Measurements from ENCODE around the gene CDKN1C.

CDKN1C gene

DNA sequence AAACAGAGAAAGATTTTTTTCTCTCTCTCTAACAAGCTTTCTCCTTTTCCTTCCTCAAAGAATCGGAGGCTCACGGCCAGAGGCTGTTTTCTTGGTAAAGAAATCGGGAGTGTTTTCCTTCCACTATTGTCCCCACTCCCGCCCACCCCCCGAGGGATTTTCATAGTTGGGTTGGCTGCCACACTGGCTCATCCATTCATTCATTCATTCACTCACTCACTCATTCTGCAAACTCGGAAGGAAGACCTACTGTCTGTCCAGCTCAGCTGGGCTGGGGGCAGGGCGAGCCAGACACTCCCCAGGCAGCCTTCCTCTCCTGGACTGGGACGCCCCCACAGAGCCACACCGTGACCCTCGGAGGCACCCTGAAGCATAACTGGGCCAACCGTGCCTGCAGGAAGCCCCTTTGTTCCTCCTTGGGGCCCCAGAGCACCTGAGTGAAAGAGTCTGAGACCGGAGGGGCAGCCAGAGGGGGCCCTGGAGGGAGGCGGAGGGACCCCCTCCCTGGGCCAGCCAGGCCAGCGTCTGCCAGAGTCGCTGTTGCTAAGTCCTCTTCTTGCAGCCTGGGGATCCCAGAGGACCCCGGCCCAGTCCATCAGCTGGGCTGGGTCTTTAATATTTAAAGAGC is 17.0 kb downstream of the CDKN1C start:
- DNase-seq (ENCODE audit: low read depth) = no peak
- H3K4me3 ChIP-seq (ENCODE audit: low read depth, low read length) = no peak overlapping the region
- TF ChIP-seq, protein P1, sequence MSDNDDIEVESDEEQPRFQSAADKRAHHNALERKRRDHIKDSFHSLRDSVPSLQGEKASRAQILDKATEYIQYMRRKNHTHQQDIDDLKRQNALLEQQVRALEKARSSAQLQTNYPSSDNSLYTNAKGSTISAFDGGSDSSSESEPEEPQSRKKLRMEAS (IDR thresholded peaks at IDR 0.05; ENCODE audit: low read depth, low read length) = no peak
- no peak for TF ChIP-seq POLR2A (IDR thresholded peaks at IDR 0.05; ENCODE audit: extremely low read depth, insufficient read length)
- TF ChIP-seq, protein P2, sequence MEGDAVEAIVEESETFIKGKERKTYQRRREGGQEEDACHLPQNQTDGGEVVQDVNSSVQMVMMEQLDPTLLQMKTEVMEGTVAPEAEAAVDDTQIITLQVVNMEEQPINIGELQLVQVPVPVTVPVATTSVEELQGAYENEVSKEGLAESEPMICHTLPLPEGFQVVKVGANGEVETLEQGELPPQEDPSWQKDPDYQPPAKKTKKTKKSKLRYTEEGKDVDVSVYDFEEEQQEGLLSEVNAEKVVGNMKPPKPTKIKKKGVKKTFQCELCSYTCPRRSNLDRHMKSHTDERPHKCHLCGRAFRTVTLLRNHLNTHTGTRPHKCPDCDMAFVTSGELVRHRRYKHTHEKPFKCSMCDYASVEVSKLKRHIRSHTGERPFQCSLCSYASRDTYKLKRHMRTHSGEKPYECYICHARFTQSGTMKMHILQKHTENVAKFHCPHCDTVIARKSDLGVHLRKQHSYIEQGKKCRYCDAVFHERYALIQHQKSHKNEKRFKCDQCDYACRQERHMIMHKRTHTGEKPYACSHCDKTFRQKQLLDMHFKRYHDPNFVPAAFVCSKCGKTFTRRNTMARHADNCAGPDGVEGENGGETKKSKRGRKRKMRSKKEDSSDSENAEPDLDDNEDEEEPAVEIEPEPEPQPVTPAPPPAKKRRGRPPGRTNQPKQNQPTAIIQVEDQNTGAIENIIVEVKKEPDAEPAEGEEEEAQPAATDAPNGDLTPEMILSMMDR (IDR thresholded peaks at IDR 0.05; ENCODE audit: low read depth, low read length) = no peak
- TF ChIP-seq MYC (IDR thresholded peaks at IDR 0.05; ENCODE audit: low read depth, low read length) = no peak

DNA sequence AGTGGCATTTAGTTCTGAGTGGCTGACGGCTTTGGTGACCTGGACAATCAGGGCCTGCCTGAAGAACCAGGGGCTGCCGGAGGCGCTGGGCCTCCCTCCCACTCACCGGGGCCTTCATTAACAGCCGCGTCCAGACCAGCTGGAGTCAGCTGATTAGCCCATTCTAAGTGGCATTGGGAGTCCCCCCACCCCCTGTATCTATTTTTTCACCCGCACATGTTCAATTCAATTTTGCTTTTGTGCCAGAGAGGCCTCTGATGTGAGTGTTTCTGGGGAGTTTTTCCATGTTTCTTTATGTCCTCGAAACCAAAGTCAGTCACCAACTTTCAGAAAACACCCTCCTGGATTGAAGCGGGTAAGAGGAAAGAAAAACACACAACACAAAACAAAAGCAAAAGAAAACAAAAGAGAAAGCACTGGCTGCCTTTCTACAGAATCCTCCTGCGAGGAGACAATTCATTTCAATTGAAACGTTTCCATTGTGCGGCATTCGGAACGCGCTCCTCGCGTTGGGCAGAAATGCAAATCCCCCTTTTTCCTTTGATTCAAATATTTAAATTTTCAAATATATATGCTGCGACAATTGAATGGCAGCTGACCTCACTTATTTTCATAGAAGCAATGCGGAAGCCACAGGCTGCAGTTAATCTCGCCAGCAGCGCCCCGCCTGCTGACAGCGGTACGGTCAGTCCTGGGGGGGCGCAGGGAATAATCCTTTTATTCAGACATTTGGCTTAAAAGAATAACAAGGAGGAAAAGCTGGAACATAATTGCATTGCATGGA is 17.7 kb downstream of the CDKN1C start:
- no peak for DNase-seq (ENCODE audit: low read depth)
- no peak overlapping the region for H3K4me3 ChIP-seq (ENCODE audit: low read depth, low read length)

DNA sequence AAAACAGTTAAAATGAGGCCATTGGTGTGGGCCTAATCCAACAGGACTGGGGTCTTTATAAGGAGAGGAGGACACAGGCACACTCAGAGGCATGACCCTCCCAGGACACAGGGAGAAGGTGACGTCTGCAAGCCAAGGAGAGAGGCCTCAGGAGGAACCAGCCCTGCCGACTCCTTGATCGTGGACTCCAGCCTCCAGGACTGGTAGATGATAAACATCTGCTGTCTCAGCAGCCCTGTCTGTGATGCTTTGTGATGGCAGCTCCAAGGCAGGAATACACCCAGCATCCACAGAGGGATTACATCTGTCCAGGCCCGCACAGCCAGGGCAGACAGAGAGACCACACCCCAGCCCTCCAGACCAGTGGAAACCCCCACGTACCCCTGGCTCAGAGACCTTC is 18.4 kb downstream of the CDKN1C start:
- H3K4me3 ChIP-seq (ENCODE audit: low read depth, low read length) = no peak overlapping the region
- DNase-seq (ENCODE audit: low read depth) = no peak
- TF ChIP-seq MYC (IDR thresholded peaks at IDR 0.05; ENCODE audit: low read depth, low read length) = no peak
- TF ChIP-seq POLR2A (IDR thresholded peaks at IDR 0.05; ENCODE audit: extremely low read depth, insufficient read length) = no peak
- TF ChIP-seq, protein P2 (IDR thresholded peaks at IDR 0.05; ENCODE audit: low read depth, low read length) = no peak
- TF ChIP-seq, protein P1 (IDR thresholded peaks at IDR 0.05; ENCODE audit: low read depth, low read length) = no peak

More for the DNA sequence above, 17.7 kb downstream of the CDKN1C start:
- TF ChIP-seq, protein P1 (IDR thresholded peaks at IDR 0.05; ENCODE audit: low read depth, low read length) = no peak
- TF ChIP-seq MYC (IDR thresholded peaks at IDR 0.05; ENCODE audit: low read depth, low read length) = no peak
- TF ChIP-seq POLR2A (IDR thresholded peaks at IDR 0.05; ENCODE audit: extremely low read depth, insufficient read length) = no peak

DNA sequence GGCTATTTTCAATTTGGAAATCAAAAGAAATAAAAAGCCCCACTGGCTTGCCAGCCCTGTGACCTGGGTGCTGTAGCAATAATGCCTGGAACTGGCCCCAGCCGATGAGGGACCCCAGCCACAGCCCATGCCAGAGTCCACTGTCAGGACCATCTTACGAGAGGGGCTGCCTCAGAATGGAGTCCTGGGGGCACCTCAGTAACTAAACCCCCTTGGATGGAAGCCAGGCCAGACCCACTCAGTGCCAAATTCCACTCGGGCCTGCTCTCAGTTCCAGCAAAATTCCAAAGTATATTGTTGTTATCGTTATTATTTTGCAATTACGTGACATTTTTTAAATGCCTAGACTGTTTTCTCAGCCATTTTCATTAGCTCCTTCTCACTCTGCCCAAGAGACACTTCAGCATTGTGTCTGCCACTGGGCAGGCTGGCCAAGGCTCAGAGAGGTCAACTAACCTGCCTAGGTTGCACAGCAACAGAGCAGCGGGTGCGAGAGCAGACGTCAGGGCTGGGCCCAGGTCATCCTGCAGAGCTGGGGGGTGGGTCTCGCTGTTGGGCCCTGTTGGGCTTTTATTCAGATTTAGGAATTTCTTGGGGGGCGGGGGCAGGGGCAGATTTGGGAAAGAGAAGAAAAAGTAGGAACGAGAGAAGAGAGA is 19.5 kb downstream of the CDKN1C start:
- TF ChIP-seq POLR2A (IDR thresholded peaks at IDR 0.05; ENCODE audit: extremely low read depth, insufficient read length) (no peak), MYC (IDR thresholded peaks at IDR 0.05; ENCODE audit: low read depth, low read length) (no peak)
- TF ChIP-seq, protein P2 (IDR thresholded peaks at IDR 0.05; ENCODE audit: low read depth, low read length) = no peak
- TF ChIP-seq, protein P1 (IDR thresholded peaks at IDR 0.05; ENCODE audit: low read depth, low read length) = no peak
- H3K4me3 ChIP-seq (ENCODE audit: low read depth, low read length) = no peak overlapping the region
- DNase-seq (ENCODE audit: low read depth) = no peak

DNA sequence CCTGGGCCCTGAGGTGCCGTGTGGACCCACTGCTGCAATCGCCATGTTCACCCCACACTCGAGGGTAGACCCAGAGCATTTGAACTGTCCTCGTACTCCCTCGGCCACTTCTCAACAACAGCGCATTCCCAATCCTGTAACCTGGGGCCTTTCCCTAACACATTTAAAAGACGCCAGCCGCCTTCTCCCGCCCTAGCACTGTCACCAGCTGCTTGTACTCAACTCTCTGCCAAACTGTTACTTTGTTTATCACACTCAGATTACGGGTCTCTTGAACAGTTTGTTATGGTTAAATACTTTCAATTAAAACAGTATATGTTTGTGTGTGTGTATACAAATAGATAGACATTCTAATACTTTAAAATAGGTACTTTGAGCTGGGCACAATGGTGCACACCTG is 20.7 kb downstream of the CDKN1C start:
- no peak overlapping the region for H3K4me3 ChIP-seq (ENCODE audit: low read depth, low read length)
- TF ChIP-seq, protein P1 (IDR thresholded peaks at IDR 0.05; ENCODE audit: low read depth, low read length) = no peak
- TF ChIP-seq MYC (IDR thresholded peaks at IDR 0.05; ENCODE audit: low read depth, low read length) = no peak
- no peak for DNase-seq (ENCODE audit: low read depth)

DNA sequence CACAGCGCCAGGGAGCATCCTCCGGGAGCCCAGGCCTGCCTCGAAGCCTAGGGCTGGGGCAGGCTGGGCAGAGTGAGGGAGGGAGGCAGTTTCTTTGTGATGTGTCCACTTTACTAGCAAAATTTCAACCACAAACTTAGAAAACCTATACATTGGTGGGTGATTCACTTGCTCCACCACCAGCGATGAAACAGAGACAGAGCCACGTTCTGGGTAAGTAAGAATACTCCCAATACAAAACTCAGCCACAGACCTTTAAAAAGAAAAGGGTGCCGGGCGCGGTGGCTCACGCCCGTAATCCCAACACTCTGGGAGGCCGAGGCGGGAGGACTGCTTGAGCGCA is 22.3 kb downstream of the CDKN1C start:
- TF ChIP-seq POLR2A (IDR thresholded peaks at IDR 0.05; ENCODE audit: extremely low read depth, insufficient read length) (no peak), MYC (IDR thresholded peaks at IDR 0.05; ENCODE audit: low read depth, low read length) (no peak)
- TF ChIP-seq, protein P1 (IDR thresholded peaks at IDR 0.05; ENCODE audit: low read depth, low read length) = no peak
- TF ChIP-seq, protein P2 (IDR thresholded peaks at IDR 0.05; ENCODE audit: low read depth, low read length) = no peak
- no peak overlapping the region for H3K4me3 ChIP-seq (ENCODE audit: low read depth, low read length)
- peak; percentile 30 for DNase-seq (ENCODE audit: low read depth)
